Heart right ventricle (tissue), 16 donors: ENCODE results near the gene ITM2C. TPM values are rescaled to one million over a fixed set of nuclear protein-coding genes. Genes with fewer than 3 reads are reported as not detected.

Experiments used
- ATAC-seq, 8 donors: fragments of 200-7000 bp; cut with Tn5 transposase; one replicate each; pipeline ENCODE4 v1.9.1; 2020; ENCODE audit warnings: mild to moderate bottlenecking in 8 of 8, moderate library complexity in 8 of 8, moderate number of reproducible peaks in 1 of 8
- DNase-seq, 2 donors: peaks; one replicate each; pipeline ENCODE4 v3.0.0-alpha.2; 2020
- H3K27ac ChIP-seq, 10 donors: fragments of 200-600 bp; sonication (generic) in 2 of 10; one replicate each; pipeline versions ENCODE4 v1.5.0 to v1.8.0; 2020 to 2022; ENCODE audit warnings: mild to moderate bottlenecking in 3 of 10
- H3K27me3 ChIP-seq, 7 donors: fragments of 200-600 bp; one replicate each; pipeline ENCODE4 v1.8.0; 2021 to 2022; ENCODE audit warnings: mild to moderate bottlenecking in 2 of 7
- H3K36me3 ChIP-seq, 9 donors: fragments of 200-600 bp; sonication (generic) in 1 of 9; one replicate each; pipeline versions ENCODE4 v1.5.0 to v1.8.0; 2020 to 2022; ENCODE audit warnings: mild to moderate bottlenecking in 2 of 9
- H3K4me1 ChIP-seq, 9 donors: fragments of 200-600 bp; sonication (generic) in 1 of 9; one replicate each; pipeline versions ENCODE4 v1.5.0 to v1.8.0; 2020 to 2022; ENCODE audit warnings: mild to moderate bottlenecking in 4 of 9
- H3K4me3 ChIP-seq, 10 donors: fragments of 200-600 bp; sonication (generic) in 2 of 10; one replicate each; pipeline versions ENCODE4 v1.5.0 to v1.8.0; 2020 to 2022; ENCODE audit warnings: mild to moderate bottlenecking in 7 of 10, moderate library complexity in 2 of 10
- H3K9me3 ChIP-seq, 11 donors: fragments of 200-600 bp in 10 of 11; sonication (generic) in 2 of 11; one replicate each; pipeline versions ENCODE4 v1.5.0 to v1.8.0; 2013 to 2022; ENCODE audit warnings: mild to moderate bottlenecking in 2 of 11, control low read depth in 1 of 11, moderate library complexity in 1 of 11
- CTCF ChIP-seq, 9 donors: fragments of 200-600 bp; sonication (generic) in 2 of 9; IDR thresholded peaks; one replicate each; pipeline versions ENCODE4 v1.5.0 to v1.8.0; 2021 to 2022; ENCODE audit warnings: antibody characterized with exemption in 9 of 9, mild to moderate bottlenecking in 5 of 9, moderate library complexity in 1 of 9
- WGBS, 2 donors: extraction: QIAGEN DNeasy Blood & Tissue Kit; methylation state at CpG; one replicate each; pipeline ENCODE4 v1.1.7; 2013; ENCODE audit warnings: inconsistent platforms in 1 of 2; 5-methylcytosine and 5-hydroxymethylcytosine counted together
- intact Hi-C, 10 donors: fragments of 100-400 bp; cut with DNase I; formaldehyde crosslinking; loops; one replicate each; pipeline versions ENCODE4 v1.11.1 to v1.14.2; 2022
- polyA plus RNA-seq, 2 donors: library from polyadenylated mRNA; stranded (reverse); fragments of 200-250 nt; gene quantifications; one replicate each; pipeline ENCODE4 v1.2.3, GENCODE V29; 2013
- total RNA-seq, 10 donors: library from RNA; stranded (reverse); fragmentation: NEBNext Ultra II Directional in 3 of 10; extraction: Animal tissue kit (Norgen Biotek cat#: 25700) in 3 of 10; gene quantifications; one replicate each; pipeline versions ENCODE4 v1.2.1 to v1.2.4, GENCODE V29; 2021 to 2023
- donor health status: Arrhythmogenic right ventricular cardiomyopathy.
- donor health status: ischemic (EF 13 %, LVEDD 7.1; RV severe dilation, severe dysfunction).
- donor health status: healthy with polysubstance abuse.
- donor health status: DM: no; HTN: yes; CAD: no.
- donor health status: DM: no; HTN: no; CAD: no.
- donor health status: ischemic (EF 25% LVEDD 6.9; RV normal size, moderate dysfunction).
- donor health status: ischemic (EF 25% LVEDD 5.7; RV mildly dilated, moderate dysfunction).
- donor health status: healthy.
- donor health status: DM: yes; HTN: yes; CAD: no.
- donor health status: Ischemic cardiomyopathy.
- donor health status: ischemic (EF 35%, LVEDD 5.7; RV mildly dilated, moderate dysfunction).
- donor health status: nonischemic (EF 11% LVEDD 7.7; RV severe dilation, severe dysfunction).
- donor health status: DM: yes; HTN: yes; CAD: no.
- donor health status: PGD.
- donor health status: ischemic (EF 29% LVEDD 5.4; RV normal size, mild dysfunction).
- donor health status: nonischemic (EF 23%, LVEDD 6.1; RV moderate dilation, normal function).

ITM2C gene
- total and polyA plus RNA-seq, 12 donors, result 12.1 to 32.7 (median 22.2) TPM

- Histone ChIP-seq H3K4me1 (peaks cover 0 to 23% (median 11%) of the 10 kb centered on the region in 9 donors), H3K27me3 (peaks cover 9 to 45% (median 36%) of the 10 kb centered on the region in 7 donors), H3K27ac (no peak overlapping the region), H3K9me3 (no peaks in the 10 kb centered on the region), H3K4me3 (peak overlapping the region in 5 of 10 donors; percentile 24 to 36 (median 34)), H3K36me3 (peaks cover 0 to 29% (median 0%) of the 10 kb centered on the region in 9 donors)
- ATAC-seq, result peak; percentile 55 to 79 (median 74)
- 20 to 22% methylated on average over 14 of the region's 14 CpGs for WGBS, 2 donors
- peak; percentile 62 to 81 (median 77) for TF ChIP-seq CTCF (IDR thresholded peaks at IDR 0.05)
- peak in 1 of 2 donors; percentile 76 for DNase-seq
- intact Hi-C loops, result loop anchor here in 9 of 10 donors (1.0 to 10.0 kb wide), 6 partner anchors 162 to 230 kb away; partner anchors contain the start of gene PSMD1 (in 3 of the 9)
These were observed 40.2 kb upstream of the ITM2C start for GRCh38 chr2:230824406-230824978.

GRCh38 chr2:230825354-230825753, 39.4 kb upstream of the ITM2C start:
- Histone ChIP-seq H3K4me1 (peaks cover 0 to 23% (median 11%) of the 10 kb centered on the region in 9 donors), H3K9me3 (peaks cover 0 to 7% (median 0%) of the 10 kb centered on the region in 11 donors), H3K27me3 (peaks cover 9 to 46% (median 41%) of the 10 kb centered on the region in 7 donors), H3K4me3 (no peak overlapping the region), H3K36me3 (peaks cover 0 to 22% (median 0%) of the 10 kb centered on the region in 9 donors), H3K27ac (no peak overlapping the region)
- no peak for DNase-seq
- no peak for TF ChIP-seq CTCF (IDR thresholded peaks at IDR 0.05)
- intact Hi-C loops, result loop anchor here in 9 of 10 donors (2.0 to 10.0 kb wide), 7 partner anchors 161 to 627 kb away; partner anchors contain the start of gene PSMD1 (in 3 of the 9)
- 43 to 56% methylated on average over 1 of the region's 1 CpG for WGBS, 2 donors
- ATAC-seq, result no peak

- intact Hi-C loops, result loop anchor here in 8 of 10 donors (5.0 to 10.0 kb wide), 5 partner anchors 159 to 624 kb away; partner anchors contain the start of gene PSMD1 (in 3 of the 8)
- H3K4me1 ChIP-seq, result peaks cover 0 to 23% (median 11%) of the 10 kb centered on the region in 9 donors
- H3K36me3 ChIP-seq, result no peaks in the 10 kb centered on the region
- H3K9me3 ChIP-seq, result peaks cover 0 to 8% (median 0%) of the 10 kb centered on the region in 11 donors
- H3K27ac ChIP-seq, result no peak overlapping the region
- ATAC-seq, result peak in 1 of 8 donors; percentile 9
- no peak for TF ChIP-seq CTCF (IDR thresholded peaks at IDR 0.05)
- no peak for DNase-seq
- peaks cover 9 to 64% (median 41%) of the 10 kb centered on the region in 7 donors for H3K27me3 ChIP-seq
- H3K4me3 ChIP-seq, result peak overlapping the region in 9 of 10 donors; percentile 18 to 56 (median 43)
- 32 to 37% methylated on average over 31 to 36 of the region's 36 CpGs for WGBS, 2 donors
These were observed 36.9 kb upstream of the ITM2C start for GRCh38 chr2:230827774-230828271.

GRCh38 chr2:230828272-230828961, 36.3 kb upstream of the ITM2C start:
- intact Hi-C loops, result loop anchor here in 8 of 10 donors (5.0 to 10.0 kb wide), 5 partner anchors 159 to 624 kb away; partner anchors contain the start of gene PSMD1 (in 3 of the 8)
- Histone ChIP-seq H3K9me3 (peaks cover 0 to 8% (median 0%) of the 10 kb centered on the region in 11 donors), H3K4me1 (peaks cover 0 to 23% (median 11%) of the 10 kb centered on the region in 9 donors), H3K27me3 (peaks cover 9 to 64% (median 46%) of the 10 kb centered on the region in 7 donors), H3K4me3 (peak overlapping the region in 9 of 10 donors; percentile 18 to 56 (median 43)), H3K27ac (no peak overlapping the region), H3K36me3 (no peaks in the 10 kb centered on the region)
- WGBS, 2 donors, result 11% methylated on average over 58 to 61 of the region's 61 CpGs
- no peak for TF ChIP-seq CTCF (IDR thresholded peaks at IDR 0.05)
- peak; percentile 39 to 85 (median 73) for ATAC-seq
- peak; percentile 45 to 69 for DNase-seq
